Stimulated activated naive CD8-positive, alpha-beta T cell treated with anti-CD3 and anti-CD28 coated beads, Interleukin-15, Interleukin-2, amounts not matched to agents 100 ng/mL and 50 ng/mL, for 24 hours (primary cell): ENCODE data around the gene POLR1A.

ENCODE experiments used
- H3K27ac Mint-ChIP-seq: one replicate; pipeline ENCODE4 v1.8.0; 2021; ENCODE audit warnings: mild to moderate bottlenecking, mixed read lengths
- H3K27me3 Mint-ChIP-seq: one replicate; pipeline ENCODE4 v1.8.0; 2021; ENCODE audit warnings: mixed read lengths
- H3K36me3 Mint-ChIP-seq: one replicate; pipeline ENCODE4 v1.8.0; 2021; ENCODE audit warnings: low read depth, mixed read lengths
- H3K4me1 Mint-ChIP-seq: one replicate; pipeline ENCODE4 v1.8.0; 2021; ENCODE audit warnings: low read depth, mixed read lengths
- H3K4me3 Mint-ChIP-seq: one replicate; pipeline ENCODE4 v1.8.0; 2021; ENCODE audit warnings: mild to moderate bottlenecking, mixed read lengths
- H3K9me3 Mint-ChIP-seq: one replicate; pipeline ENCODE4 v1.8.0; 2021; ENCODE audit warnings: mixed read lengths

Gene POLR1A

DNA sequence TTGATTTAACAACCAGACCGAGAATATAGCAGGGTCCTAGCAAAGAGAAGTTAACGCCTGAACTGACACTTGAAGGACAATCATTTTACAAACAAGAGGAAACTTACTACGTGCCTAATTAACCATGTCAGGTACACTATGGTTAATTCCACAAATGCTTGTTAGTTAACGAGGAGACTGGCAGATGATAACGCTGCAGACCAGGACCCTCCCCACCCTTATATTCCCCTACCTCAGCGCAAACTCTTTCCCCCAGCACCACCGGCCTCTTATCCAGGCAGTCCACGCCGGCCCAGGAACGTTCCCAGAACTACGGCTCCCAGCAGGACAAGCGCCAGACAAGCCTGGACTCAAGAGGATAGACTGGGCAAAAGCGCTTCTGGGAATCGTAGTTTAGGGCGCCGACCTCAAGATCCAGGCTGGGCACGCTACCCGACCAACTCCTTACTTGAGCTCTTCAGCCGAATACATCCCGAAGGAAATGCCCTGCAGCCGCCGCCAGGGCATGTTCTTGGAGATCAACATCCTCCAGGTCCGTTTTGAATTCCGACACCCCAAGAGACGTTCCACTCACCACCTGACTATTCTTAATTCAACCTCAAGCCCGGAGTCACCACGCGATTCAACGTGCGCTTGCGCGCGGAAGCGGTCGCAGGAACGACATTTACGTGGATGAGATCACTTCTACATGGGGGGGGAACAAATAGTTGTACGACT, at the start of gene POLR1A:
POLR1A (minus strand) TSS at position 635 of the 717 bp plus-strand sequence; CDS start at position 525, 110 bp downstream.
- Mint-ChIP-seq H3K27ac (peak within 1 kb of the TSS; percentile 97), H3K36me3 (peaks cover 71% of the 10 kb centered on the region), H3K9me3 (no peaks in the 10 kb centered on the region), H3K4me1 (peaks cover 72% of the 10 kb centered on the region), H3K27me3 (no peaks in the 10 kb centered on the region), H3K4me3 (peak within 1 kb of the TSS; percentile 96)

DNA sequence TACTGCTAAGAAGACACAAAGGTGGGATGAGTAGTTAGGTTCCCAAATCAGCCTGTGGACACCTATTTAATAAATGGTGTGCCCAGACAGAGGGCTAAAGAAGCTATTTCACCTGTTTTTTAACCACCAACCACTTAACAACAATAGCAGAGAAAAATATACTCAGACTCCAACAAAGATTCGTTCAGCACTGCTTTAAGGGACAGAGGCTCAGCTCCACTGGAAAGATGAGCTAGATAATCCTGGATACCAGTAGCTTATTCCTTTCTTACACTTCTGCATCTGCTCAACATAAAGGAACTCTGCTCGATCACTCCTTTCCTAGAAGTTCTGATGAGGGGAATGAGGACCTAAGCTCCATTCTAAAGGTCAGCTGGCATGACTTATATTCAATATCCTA, 44.8 kb upstream of the POLR1A start:
- H3K9me3 Mint-ChIP-seq: no peaks in the 10 kb centered on the region
- H3K36me3 Mint-ChIP-seq: peaks cover 78% of the 10 kb centered on the region
- H3K4me3 Mint-ChIP-seq: no peak overlapping the region
- no peak overlapping the region for H3K27ac Mint-ChIP-seq
- H3K27me3 Mint-ChIP-seq: no peaks in the 10 kb centered on the region
- H3K4me1 Mint-ChIP-seq: peaks cover 6% of the 10 kb centered on the region

DNA sequence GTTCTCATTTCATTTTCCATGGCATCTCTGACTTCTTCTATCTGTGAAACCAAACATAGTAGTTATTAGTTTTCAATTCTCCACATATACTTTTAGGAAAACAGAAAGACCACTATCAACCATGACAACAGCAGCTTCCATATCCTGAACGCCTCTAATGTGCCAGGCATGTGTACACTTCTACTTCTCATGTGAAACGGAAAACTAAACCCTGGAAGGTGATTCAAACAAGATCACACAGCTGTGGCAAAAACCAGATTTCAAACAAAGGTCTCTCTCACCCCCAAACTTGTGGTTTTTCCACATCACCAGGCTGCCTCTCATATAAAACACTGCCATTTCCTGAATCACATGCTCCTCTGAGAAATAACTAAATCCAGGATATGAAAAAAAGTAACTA, 42.1 kb upstream of the POLR1A start:
- H3K9me3 Mint-ChIP-seq: no peaks in the 10 kb centered on the region
- no peaks in the 10 kb centered on the region for H3K27me3 Mint-ChIP-seq
- H3K27ac Mint-ChIP-seq: peak overlapping the region; percentile 65
- H3K36me3 Mint-ChIP-seq: peaks cover 81% of the 10 kb centered on the region
- no peak overlapping the region for H3K4me3 Mint-ChIP-seq
- peaks cover 6% of the 10 kb centered on the region for H3K4me1 Mint-ChIP-seq

DNA sequence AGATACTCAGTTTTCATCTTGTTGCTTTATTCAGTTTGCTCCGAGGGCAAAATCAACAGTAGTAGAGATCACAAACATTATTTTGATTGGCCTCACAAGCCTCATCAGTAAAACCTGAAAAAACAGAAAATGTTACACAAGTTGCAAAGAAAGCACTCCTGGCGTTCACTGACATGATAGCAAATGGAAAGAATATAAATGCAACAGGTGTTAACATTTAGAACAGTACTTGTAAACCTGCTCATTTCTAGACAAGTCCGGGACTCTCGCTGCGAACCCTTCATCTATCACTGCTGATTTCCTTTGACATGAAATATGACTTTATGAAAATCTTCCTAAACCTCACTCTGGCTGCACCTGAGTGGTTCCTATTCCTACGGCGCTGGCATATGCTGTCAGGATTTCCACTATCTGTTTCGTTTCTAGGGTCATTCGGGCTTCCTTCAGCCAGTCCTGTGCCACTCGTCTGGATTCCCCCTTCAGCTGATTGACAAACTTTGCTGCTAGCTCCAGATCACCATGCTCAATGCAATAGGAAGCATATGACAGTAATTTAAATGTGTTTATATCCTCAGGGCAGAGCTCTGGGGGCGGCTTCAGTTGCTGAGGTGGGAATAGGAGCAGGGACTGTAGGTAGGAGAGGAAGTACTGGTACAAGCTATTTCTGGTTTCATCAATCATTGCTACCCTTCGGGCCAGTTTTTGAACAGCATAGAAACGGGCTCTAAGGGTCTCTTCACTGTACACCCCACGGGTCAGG, 38.4 kb upstream of the POLR1A start:
- no peaks in the 10 kb centered on the region for H3K27me3 Mint-ChIP-seq
- H3K36me3 Mint-ChIP-seq: peaks cover 80% of the 10 kb centered on the region
- no peak overlapping the region for H3K27ac Mint-ChIP-seq
- H3K4me3 Mint-ChIP-seq: no peak overlapping the region
- no peaks in the 10 kb centered on the region for H3K9me3 Mint-ChIP-seq
- peaks cover 9% of the 10 kb centered on the region for H3K4me1 Mint-ChIP-seq

DNA sequence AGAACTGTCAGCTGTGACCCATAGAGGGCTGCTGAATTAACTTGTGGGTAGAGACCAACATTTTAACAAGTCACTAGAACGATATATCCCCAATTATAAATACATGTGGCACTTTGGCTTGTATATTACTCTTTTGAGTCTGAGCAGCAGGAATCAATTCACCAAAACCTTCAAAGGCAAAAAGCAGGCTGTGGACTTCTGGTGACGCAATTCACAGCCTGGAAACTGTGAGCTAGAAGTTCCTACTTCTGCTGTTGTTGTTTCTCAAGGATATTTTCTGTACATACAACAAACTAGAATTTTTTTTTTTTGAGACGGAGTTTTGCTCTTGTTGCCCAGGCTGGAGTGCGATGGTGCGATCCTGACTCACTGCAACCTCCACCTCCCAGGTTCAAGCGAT, 37.6 kb upstream of the POLR1A start:
- peaks cover 14% of the 10 kb centered on the region for H3K4me1 Mint-ChIP-seq
- H3K36me3 Mint-ChIP-seq: peaks cover 80% of the 10 kb centered on the region
- no peaks in the 10 kb centered on the region for H3K9me3 Mint-ChIP-seq
- H3K27me3 Mint-ChIP-seq: no peaks in the 10 kb centered on the region
- no peak overlapping the region for H3K4me3 Mint-ChIP-seq
- H3K27ac Mint-ChIP-seq: no peak overlapping the region

DNA sequence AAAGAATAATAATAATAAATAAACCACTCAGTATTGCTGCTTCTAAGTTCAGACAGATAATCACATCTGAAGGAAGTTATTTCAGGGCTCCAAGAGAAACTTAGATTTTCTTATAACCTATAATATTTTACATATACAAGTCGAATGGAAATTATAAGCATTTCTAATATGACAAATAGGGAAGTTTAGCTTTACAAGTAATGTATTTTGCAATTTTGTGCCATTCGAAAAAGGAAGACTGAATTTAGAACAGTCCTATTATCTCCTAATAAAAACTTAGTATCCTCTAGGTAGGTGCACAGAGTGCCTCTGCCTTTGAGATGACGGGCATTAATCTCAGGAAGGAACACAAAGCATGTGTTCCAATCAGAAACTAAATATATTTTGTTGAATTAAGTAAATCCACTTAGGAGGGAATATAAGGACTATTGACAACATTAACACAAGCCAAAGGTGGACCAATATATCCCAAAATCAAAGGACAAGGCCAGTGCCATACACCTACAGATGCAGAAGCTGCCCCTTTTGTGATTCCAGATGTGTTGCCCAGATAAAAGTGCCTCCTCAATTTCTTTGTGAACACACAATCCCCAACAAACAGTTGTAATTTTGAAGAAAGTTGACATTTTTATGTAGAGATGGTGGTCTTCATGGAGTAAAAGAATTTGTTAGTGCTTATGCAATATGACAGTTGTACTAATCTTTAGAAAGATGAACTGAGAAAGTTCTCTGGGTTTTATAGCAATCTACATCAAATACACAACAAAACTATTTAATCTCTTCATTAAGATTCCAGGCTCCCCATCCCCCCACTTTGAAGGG, 37.0 kb upstream of the POLR1A start:
- Mint-ChIP-seq H3K27me3 (no peaks in the 10 kb centered on the region), H3K9me3 (no peaks in the 10 kb centered on the region), H3K36me3 (peaks cover 80% of the 10 kb centered on the region), H3K4me1 (peaks cover 16% of the 10 kb centered on the region), H3K4me3 (no peak overlapping the region), H3K27ac (peak overlapping the region; percentile 45)

DNA sequence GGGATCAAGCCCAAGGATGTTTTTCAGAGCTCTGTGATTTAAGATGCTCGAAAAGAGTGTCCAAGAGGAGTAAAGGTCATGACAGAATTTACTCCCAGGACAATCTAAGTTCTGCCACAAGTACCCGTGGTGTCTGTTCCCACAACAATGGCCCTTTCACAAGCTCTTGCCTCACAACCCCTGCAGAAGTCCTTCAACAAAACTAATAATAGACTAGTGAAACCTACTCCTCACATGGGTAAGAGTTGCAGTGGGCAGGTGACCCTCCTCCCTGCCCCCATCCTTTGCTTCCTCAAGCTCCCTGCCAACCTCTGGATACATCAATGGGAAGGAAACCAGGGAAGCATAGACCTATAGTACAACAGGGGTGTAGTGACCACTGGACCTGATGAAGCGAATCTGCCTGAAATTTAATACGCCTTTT, 35.3 kb upstream of the POLR1A start:
- H3K4me3 Mint-ChIP-seq: no peak overlapping the region
- peaks cover 84% of the 10 kb centered on the region for H3K36me3 Mint-ChIP-seq
- peaks cover 14% of the 10 kb centered on the region for H3K4me1 Mint-ChIP-seq
- H3K27ac Mint-ChIP-seq: peak overlapping the region; percentile 11
- no peaks in the 10 kb centered on the region for H3K9me3 Mint-ChIP-seq
- H3K27me3 Mint-ChIP-seq: no peaks in the 10 kb centered on the region

DNA sequence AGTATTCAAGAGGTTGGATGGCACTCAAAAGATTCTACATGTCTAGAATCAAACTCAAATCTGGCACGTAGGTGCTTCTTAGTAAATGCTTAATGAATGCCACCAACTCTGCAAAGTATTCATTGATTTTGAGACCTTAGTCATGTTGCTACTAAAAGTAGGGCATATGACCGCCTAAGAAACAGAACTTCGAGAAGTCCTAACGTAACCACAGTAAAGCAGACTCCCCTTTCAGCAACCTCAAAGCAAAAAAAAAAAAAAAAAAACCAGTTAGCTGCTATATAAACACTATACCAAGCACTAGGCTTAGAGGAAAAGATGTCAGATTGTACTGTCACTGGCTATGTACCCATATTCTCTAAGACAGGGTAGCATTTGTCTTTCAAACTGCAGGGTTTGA, 34.3 kb upstream of the POLR1A start:
- no peak overlapping the region for H3K27ac Mint-ChIP-seq
- H3K36me3 Mint-ChIP-seq: peaks cover 90% of the 10 kb centered on the region
- peaks cover 14% of the 10 kb centered on the region for H3K4me1 Mint-ChIP-seq
- no peaks in the 10 kb centered on the region for H3K27me3 Mint-ChIP-seq
- H3K4me3 Mint-ChIP-seq: no peak overlapping the region
- no peaks in the 10 kb centered on the region for H3K9me3 Mint-ChIP-seq

DNA sequence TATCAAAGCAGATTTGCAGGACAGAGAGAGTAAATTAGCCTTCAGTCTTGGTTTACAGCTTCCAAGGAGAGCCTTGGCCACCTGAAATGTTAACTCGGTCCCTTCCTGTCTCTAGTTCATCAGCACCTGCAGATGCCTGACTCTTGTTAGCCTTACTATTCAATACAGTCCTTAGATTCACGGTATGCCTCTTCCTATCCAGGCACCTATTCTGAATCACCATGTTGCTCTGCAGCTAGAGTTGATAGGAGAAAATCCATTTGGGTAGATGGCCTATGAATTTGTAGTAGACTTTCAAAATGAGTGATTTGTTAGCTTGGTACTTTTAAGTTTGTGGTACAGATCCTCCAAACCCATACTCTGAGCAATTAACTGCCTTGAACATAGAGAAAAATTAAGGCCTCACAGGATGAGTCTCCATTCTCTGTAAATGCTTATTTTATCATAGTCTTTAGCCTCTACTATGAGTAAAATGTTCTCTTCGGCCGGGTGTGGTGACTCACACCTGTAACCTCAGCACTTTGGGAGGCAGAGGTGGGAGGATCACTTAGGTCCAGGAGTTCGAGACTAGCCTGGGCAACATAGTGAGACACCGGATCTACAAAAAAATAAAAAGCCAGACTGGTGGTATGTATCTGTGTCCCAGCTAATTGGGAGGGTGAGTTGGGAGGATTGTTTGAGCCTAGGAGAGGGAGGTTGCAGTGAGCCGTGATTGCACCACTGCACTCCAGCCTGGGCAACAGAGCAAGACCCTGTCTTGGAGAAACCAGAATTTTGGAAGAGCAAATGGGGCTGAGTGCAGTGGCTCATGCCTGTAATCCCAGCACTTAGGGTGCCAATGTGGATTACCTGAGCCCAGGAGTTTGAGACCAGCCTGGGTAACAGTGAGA, 33.3 kb upstream of the POLR1A start:
- Mint-ChIP-seq H3K4me3 (no peak overlapping the region), H3K9me3 (no peaks in the 10 kb centered on the region), H3K36me3 (peaks cover 90% of the 10 kb centered on the region), H3K27ac (peak overlapping the region; percentile 53), H3K4me1 (peaks cover 14% of the 10 kb centered on the region), H3K27me3 (no peaks in the 10 kb centered on the region)

DNA sequence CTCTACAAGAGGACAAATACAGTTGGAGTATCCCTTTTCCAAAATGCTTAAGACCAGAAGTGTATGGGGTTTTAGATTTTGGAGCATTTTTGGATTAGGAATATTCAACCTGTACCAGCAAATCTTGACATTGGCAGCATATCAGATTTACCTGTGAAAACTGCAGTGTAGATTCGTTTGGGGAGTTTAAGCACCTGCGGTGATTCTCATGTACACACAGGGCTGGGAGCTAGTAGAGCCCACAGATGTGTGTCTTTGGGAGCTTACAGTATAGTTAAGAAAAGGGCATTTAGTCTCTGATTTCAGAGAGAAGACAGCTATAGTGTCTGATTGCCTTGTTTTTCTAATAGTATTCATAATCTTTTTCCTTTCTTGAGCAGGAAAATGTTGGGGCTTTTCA, 30.5 kb upstream of the POLR1A start:
- H3K4me1 Mint-ChIP-seq: peaks cover 14% of the 10 kb centered on the region
- peaks cover 97% of the 10 kb centered on the region for H3K36me3 Mint-ChIP-seq
- no peaks in the 10 kb centered on the region for H3K27me3 Mint-ChIP-seq
- H3K27ac Mint-ChIP-seq: no peak overlapping the region
- no peak overlapping the region for H3K4me3 Mint-ChIP-seq
- no peaks in the 10 kb centered on the region for H3K9me3 Mint-ChIP-seq

DNA sequence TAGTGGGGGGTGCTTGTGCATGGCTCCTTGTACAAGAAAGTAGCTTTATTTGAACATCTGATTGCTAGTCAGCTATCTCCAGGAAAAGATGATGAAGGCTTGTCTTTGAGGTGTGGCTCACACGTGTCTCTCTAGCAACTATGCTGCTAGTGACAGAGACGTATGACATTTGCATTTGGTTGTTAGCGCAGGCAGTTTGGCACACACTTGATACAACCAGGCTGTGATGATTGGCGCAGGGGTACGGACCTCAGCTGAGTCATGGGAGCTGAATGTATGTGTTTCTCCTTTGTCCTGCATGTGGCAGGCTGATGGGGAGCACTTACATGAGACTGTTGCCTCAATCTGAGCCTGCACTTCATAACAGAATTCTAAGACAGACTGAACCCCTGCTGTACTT, 30.0 kb upstream of the POLR1A start:
- Mint-ChIP-seq H3K27ac (no peak overlapping the region), H3K27me3 (no peaks in the 10 kb centered on the region), H3K4me3 (no peak overlapping the region), H3K9me3 (no peaks in the 10 kb centered on the region), H3K4me1 (peaks cover 14% of the 10 kb centered on the region), H3K36me3 (peaks cover 98% of the 10 kb centered on the region)

DNA sequence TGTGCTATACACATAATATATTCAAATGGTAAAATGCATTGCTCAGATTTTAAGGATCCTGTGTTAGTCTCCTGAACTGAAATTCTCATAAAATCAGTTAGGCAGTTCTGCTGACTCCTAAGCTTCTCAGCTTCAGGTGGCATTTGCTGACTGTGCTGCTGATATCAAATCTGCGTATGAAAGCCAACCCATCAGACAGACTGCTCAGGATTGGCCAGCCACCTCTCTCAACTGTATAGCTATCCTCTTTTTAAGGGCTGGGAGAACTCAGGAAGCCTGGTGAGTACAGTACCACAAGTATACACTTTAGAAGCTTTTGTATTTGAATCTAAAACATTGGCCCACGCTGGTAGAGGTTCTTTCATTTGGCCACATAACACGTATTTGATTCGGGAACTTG, 29.0 kb upstream of the POLR1A start:
- Mint-ChIP-seq H3K36me3 (peaks cover 98% of the 10 kb centered on the region), H3K4me3 (no peak overlapping the region), H3K4me1 (peaks cover 14% of the 10 kb centered on the region), H3K9me3 (no peaks in the 10 kb centered on the region), H3K27ac (no peak overlapping the region), H3K27me3 (no peaks in the 10 kb centered on the region)

DNA sequence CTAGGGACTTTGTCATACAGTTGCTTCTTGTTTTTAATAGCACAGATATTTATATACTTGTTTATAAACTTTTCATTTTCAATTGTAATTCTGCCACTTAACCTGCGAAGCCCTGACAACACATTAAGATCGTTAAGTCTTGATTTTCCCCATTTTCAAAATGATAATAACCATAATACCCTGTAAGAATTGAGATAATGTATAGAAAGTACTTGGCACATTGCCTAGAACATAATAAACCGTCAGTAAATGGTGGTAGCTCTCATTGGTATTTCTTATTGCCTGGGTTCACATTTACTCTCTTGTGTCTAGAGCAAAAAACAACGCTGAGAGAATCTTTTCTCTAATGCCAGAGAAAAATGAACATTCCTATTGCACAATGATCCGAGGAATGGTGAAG, 19.0 kb upstream of the POLR1A start:
- peaks cover 77% of the 10 kb centered on the region for H3K36me3 Mint-ChIP-seq
- H3K9me3 Mint-ChIP-seq: no peaks in the 10 kb centered on the region
- H3K27ac Mint-ChIP-seq: no peak overlapping the region
- no peak overlapping the region for H3K4me3 Mint-ChIP-seq
- no peaks in the 10 kb centered on the region for H3K4me1 Mint-ChIP-seq
- no peaks in the 10 kb centered on the region for H3K27me3 Mint-ChIP-seq

DNA sequence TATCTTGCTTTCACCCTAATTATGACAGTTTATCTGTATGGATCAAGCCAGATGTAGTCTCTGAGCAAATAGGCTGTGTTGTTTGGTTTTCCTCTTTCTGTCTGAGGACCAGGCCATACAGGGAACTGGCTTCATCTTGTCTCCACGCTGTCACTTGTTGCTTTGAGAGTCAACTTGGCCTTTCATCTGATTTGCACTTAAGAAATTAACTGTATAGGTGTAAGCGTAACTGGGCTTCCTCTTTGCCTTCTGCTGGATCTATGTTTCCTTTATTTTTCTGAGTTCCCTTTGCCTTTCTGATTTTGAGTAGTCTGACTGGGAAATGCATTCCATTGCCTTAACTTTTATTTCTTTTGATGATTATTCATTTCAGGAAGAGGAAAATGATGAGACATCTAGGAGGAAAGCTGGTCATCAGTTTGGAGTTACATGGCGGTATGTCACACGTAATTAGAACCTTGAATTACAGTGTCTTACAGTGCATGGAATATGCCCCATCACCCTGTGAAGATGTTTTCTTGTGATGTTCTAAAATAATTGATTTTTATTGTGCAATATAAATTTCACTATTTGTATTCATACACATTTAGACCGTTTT, 17.7 kb upstream of the POLR1A start:
- H3K36me3 Mint-ChIP-seq: peaks cover 76% of the 10 kb centered on the region
- H3K27me3 Mint-ChIP-seq: no peaks in the 10 kb centered on the region
- no peak overlapping the region for H3K27ac Mint-ChIP-seq
- no peaks in the 10 kb centered on the region for H3K9me3 Mint-ChIP-seq
- no peaks in the 10 kb centered on the region for H3K4me1 Mint-ChIP-seq
- H3K4me3 Mint-ChIP-seq: no peak overlapping the region
